GM12878 (cell line): ENCODE results near the gene HIVEP3. TPM values are rescaled to one million over a fixed set of nuclear protein-coding genes. Genes with fewer than 3 reads are reported as not detected.

Experiments
- ATAC-seq: fragments of 200-7000 bp; cut with Tn5 transposase; 3 replicates; pipeline ENCODE4 v1.9.1; 2020; ENCODE audit warnings: mild to moderate bottlenecking, moderate library complexity
- BruUV-seq: library from RNA; stranded (reverse); fragments of 400-500 nt; replicated peaks from 2 replicates; lab custom pipeline; 2021; lab: Mats Ljungman, UMichigan
- CTCF ChIA-PET: fragments of 300-600 bp; sonication (Branson Sonifier 250); formaldehyde crosslinking; extraction: SDS; loops from one replicate; lab custom pipeline; 2021; ENCODE audit warnings: inconsistent platforms; lab: Yijun Ruan, JAX
- POLR2A ChIA-PET: fragments of 350-600 bp; formaldehyde crosslinking; extraction: SDS; loops from one replicate; lab custom pipeline; 2021; ENCODE audit warnings: inconsistent platforms; lab: Charles Lee
- RAD21 ChIA-PET: fragments of 300-600 bp; sonication (Branson Sonifier 250); formaldehyde crosslinking; loops from one replicate; lab custom pipeline; 2023; ENCODE audit warnings: antibody characterized with exemption; ENCODE audit not compliant: unreplicated experiment; lab: Charles Lee
- SMC1A ChIA-PET: fragments of 300-600 bp; sonication (Branson Sonifier 250); formaldehyde crosslinking; loops from one replicate; lab custom pipeline; 2023; ENCODE audit not compliant: unreplicated experiment, uncharacterized antibody; lab: Charles Lee
- DNase-seq: peaks from one replicate; pipeline ENCODE4 v3.0.0-alpha.2; 2011; ENCODE audit warnings: low read depth, low spot score
- FAIRE-seq: peaks from 3 replicates; lab custom pipeline; 2011; peaks lifted over from hg19 to GRCh38; lab: Jason Lieb, UNC
- H2AFZ ChIP-seq: 2 replicates; pipeline ENCODE4 v1.6.0; 2011; ENCODE audit warnings: low read depth, low read length, control low read depth; ENCODE audit not compliant: control insufficient read depth
- H3K27ac ChIP-seq: 2 replicates; pipeline ENCODE4 v1.5.1; 2011; ENCODE audit warnings: control low read depth; ENCODE audit not compliant: control insufficient read depth, insufficient read depth
- H3K27me3 ChIP-seq, 2 experiments: replicated peaks in 1 of 2; 2 replicates each; pipeline versions ENCODE4 v1.6.0 to v1.6.1; 2011; ENCODE audit warnings: low read length in 1 of 2; ENCODE audit not compliant: control insufficient read depth in 2 of 2, insufficient read depth in 2 of 2
- H3K36me3 ChIP-seq, 2 experiments: 2 replicates each; pipeline ENCODE4 v1.5.1; 2011; ENCODE audit warnings: low read length in 1 of 2; ENCODE audit not compliant: control insufficient read depth in 2 of 2, insufficient read depth in 2 of 2
- H3K4me1 ChIP-seq: 2 replicates; pipeline ENCODE4 v1.6.1; 2011; ENCODE audit warnings: mild to moderate bottlenecking, low read length, moderate library complexity, mixed read lengths; ENCODE audit not compliant: control insufficient read depth, insufficient read depth
- H3K4me2 ChIP-seq: 2 replicates; pipeline ENCODE4 v1.6.0; 2011; ENCODE audit warnings: control low read depth; ENCODE audit not compliant: control insufficient read depth, insufficient read depth
- H3K4me3 ChIP-seq: fragments of 200-600 bp; sonication (generic); 2 replicates; pipeline ENCODE4 v1.5.1; 2016
- H3K79me2 ChIP-seq: 2 replicates; pipeline ENCODE4 v1.6.0; 2011; ENCODE audit warnings: low read length; ENCODE audit not compliant: control insufficient read depth, insufficient read depth
- H3K9ac ChIP-seq: 2 replicates; pipeline ENCODE4 v1.8.0; 2011; ENCODE audit warnings: low read length, control low read depth, mixed read lengths; ENCODE audit not compliant: control insufficient read depth, insufficient read depth
- H3K9me3 ChIP-seq: replicated peaks from 3 replicates; pipeline ENCODE4 v1.5.1; 2011; ENCODE audit warnings: mild to moderate bottlenecking, low read length; ENCODE audit not compliant: control insufficient read depth, insufficient read depth
- H4K20me1 ChIP-seq: 2 replicates; pipeline ENCODE4 v1.6.0; 2011; ENCODE audit not compliant: control insufficient read depth, insufficient read depth
- CBX3 ChIP-seq: fragments of 200-600 bp; sonication (generic); IDR thresholded peaks from 2 replicates; pipeline ENCODE4 v1.6.1; 2016; ENCODE audit warnings: low read depth, borderline replicate concordance
- CREM ChIP-seq: IDR thresholded peaks from 2 replicates; pipeline ENCODE4 v1.6.1; 2014; ENCODE audit warnings: antibody characterized with exemption, low read depth
- GATAD2B ChIP-seq: fragments of 450-650 bp; conservative IDR thresholded peaks from 2 replicates; pipeline ENCODE4 v1.6.1; 2017; ENCODE audit warnings: low read depth, mild to moderate bottlenecking, moderate library complexity
- HDAC2 ChIP-seq: fragments of 200-600 bp; sonication (generic); IDR thresholded peaks from 2 replicates; pipeline ENCODE4 v1.6.1; 2017
- HDAC6 ChIP-seq: fragments of 200-600 bp; sonication (generic); IDR thresholded peaks from one replicate; pipeline ENCODE4 v1.8.0; 2017; ENCODE audit warnings: antibody characterized with exemption; ENCODE audit not compliant: unreplicated experiment
- IRF4 ChIP-seq: IDR thresholded peaks from 2 replicates; pipeline ENCODE4 v1.6.1; 2011; ENCODE audit warnings: low read depth, low read length
- NFYA ChIP-seq: IDR thresholded peaks from 2 replicates; pipeline ENCODE4 v1.6.1; 2011; ENCODE audit warnings: low read depth, mild to moderate bottlenecking, low read length, improper control_type of control experiment, borderline replicate concordance
- POU2F2 ChIP-seq: IDR thresholded peaks from 3 replicates; pipeline ENCODE4 v1.6.1; 2011; ENCODE audit warnings: low read depth, mild to moderate bottlenecking, low read length, borderline replicate concordance
- RCOR1 ChIP-seq: conservative IDR thresholded peaks from 2 replicates; pipeline ENCODE4 v1.6.1; 2012; ENCODE audit warnings: low read depth, low read length, improper control_type of control experiment
- RUNX3 ChIP-seq: IDR thresholded peaks from 2 replicates; pipeline ENCODE4 v1.6.1; 2012; ENCODE audit warnings: low read length, inconsistent platforms
- SIN3A ChIP-seq: IDR thresholded peaks from 2 replicates; pipeline ENCODE4 v1.6.1; 2012; ENCODE audit warnings: low read depth, low read length, improper control_type of control experiment
- SMAD5 ChIP-seq: IDR thresholded peaks from 2 replicates; pipeline ENCODE4 v1.6.1; 2016; ENCODE audit warnings: antibody characterized with exemption, low read depth
- SREBF1 ChIP-seq: IDR thresholded peaks from 2 replicates; pipeline ENCODE4 v1.6.1; 2012; ENCODE audit warnings: mild to moderate bottlenecking, low read length
- STAT1 ChIP-seq: fragments of 450-650 bp; conservative IDR thresholded peaks from 2 replicates; pipeline ENCODE4 v1.6.1; 2014; ENCODE audit warnings: antibody characterized with exemption, mild to moderate bottlenecking
- TBL1XR1 ChIP-seq: IDR thresholded peaks from 2 replicates; pipeline ENCODE4 v1.6.1; 2012; ENCODE audit warnings: low read depth, low read length, improper control_type of control experiment
- TCF12 ChIP-seq: IDR thresholded peaks from 2 replicates; pipeline ENCODE4 v1.6.1; 2011; ENCODE audit warnings: low read depth, mild to moderate bottlenecking, low read length
- TCF3 ChIP-seq: IDR thresholded peaks from 2 replicates; pipeline ENCODE4 v1.6.1; 2012; ENCODE audit warnings: low read depth, mild to moderate bottlenecking, low read length, borderline replicate concordance; ENCODE audit not compliant: insufficient read depth
- WRNIP1 ChIP-seq: IDR thresholded peaks from 2 replicates; pipeline ENCODE4 v1.6.1; 2011; ENCODE audit warnings: low read depth, low read length, improper control_type of control experiment, borderline replicate concordance
- ZBED1 ChIP-seq: IDR thresholded peaks from 2 replicates; pipeline ENCODE4 v1.6.1; 2016; ENCODE audit warnings: borderline replicate concordance
- ZSCAN29 ChIP-seq: fragments of 450-650 bp; IDR thresholded peaks from 2 replicates; pipeline ENCODE4 v1.6.1; 2017; ENCODE audit warnings: mild to moderate bottlenecking, moderate library complexity
- WGBS: methylation state at CpG from one replicate; pipeline ENCODE4 v1.1.6; 2016; ENCODE audit warnings: low lambda C conversion rate; ENCODE audit not compliant: insufficient replicate concordance, insufficient coverage; ENCODE audit errors: missing lambda C conversion rate; 5-methylcytosine and 5-hydroxymethylcytosine counted together
- in situ Hi-C: fragments of 300-500 bp; cut with MboI; formaldehyde crosslinking; loops from 9 replicates; pipeline ENCODE4 v1.14.3; 2018; ENCODE audit warnings: mixed read lengths
- intact Hi-C: fragments of 100-400 bp; cut with micrococcal nuclease; formaldehyde crosslinking; loops from one replicate; pipeline ENCODE4 v1.14.2; 2022; ENCODE audit not compliant: unreplicated experiment
- polyA plus RNA-seq, 11 experiments: library from polyadenylated mRNA; depleted of rRNA in 4 of 11; unstranded in 6 of 11; stranded (reverse) in 5 of 11; fragments of >200 nt; fragmentation: Nextera tagmentation in 4 of 11; fragmentation: Illumina TruSeq in 1 of 11; extraction: Ambion mirVana in 4 of 11; extraction: Trizol in 1 of 11; gene quantifications; 1 replicate in 1 of 11; 2 replicates in 10 of 11; pipeline versions ENCODE4 v1.2.1 to v1.2.3, GENCODE V29; 2011 to 2016; ENCODE audit warnings: inconsistent platforms in 2 of 11, missing spikeins in 2 of 11, low read depth in 1 of 11
- total RNA-seq, 4 experiments: library from RNA; depleted of rRNA in 3 of 4; stranded (reverse); fragments of >200 nt in 3 of 4; fragmentation: Illumina TruSeq in 1 of 4; extraction: Trizol in 1 of 4; gene quantifications; 2 replicates each; pipeline versions ENCODE4 v1.2.1 to v1.2.3, GENCODE V29; 2013 to 2021
- TF ChIP-seq, protein P1 (sequence below): IDR thresholded peaks from 2 replicates; pipeline ENCODE4 v1.6.1; 2012; ENCODE audit warnings: low read depth, low read length, improper control_type of control experiment
- TF ChIP-seq, protein P2 (sequence below): IDR thresholded peaks from 2 replicates; pipeline ENCODE4 v1.6.1; 2011; ENCODE audit warnings: borderline replicate concordance, low read depth, mild to moderate bottlenecking, moderate library complexity, mixed read lengths, low read length; ENCODE audit not compliant: insufficient read depth; ENCODE audit errors: extremely low read length
- TF ChIP-seq, protein P3 (sequence below): IDR thresholded peaks from 2 replicates; pipeline ENCODE4 v1.6.1; 2011; ENCODE audit warnings: borderline replicate concordance, low read depth, mild to moderate bottlenecking, moderate library complexity, low read length; ENCODE audit not compliant: insufficient read depth, poor library complexity, severe bottlenecking

HIVEP3 gene
- total and polyA plus RNA-seq, 10 of the 15 experiments (the other 5 are each of a cell fraction or from before 2014, with no cell fraction given), result 1.8 to 13.6 (median 3.8) TPM

DNA sequence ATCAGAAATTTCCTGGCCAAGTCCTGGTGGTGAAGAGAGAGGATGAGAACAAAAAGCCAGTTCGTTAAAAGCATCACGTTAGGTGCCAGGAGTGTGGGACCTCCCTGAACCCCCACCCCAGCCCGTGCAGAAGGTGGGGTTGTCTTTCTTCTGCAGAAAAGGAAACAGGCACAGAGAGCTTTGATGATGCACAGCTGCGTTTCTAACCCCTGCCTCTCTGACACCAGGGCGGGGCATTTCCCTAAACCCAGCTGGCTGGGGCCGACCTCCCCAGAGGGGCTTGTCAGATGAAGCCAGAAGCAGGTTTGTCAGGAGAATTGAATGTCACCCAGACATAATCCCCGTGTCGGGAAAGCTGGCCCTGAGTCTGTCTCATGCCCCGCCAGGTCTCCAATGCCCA is 244.9 kb downstream of the HIVEP3 start:
- Histone ChIP-seq H3K4me3 (peak overlapping the region; percentile 20; the same call in 1 of the 2 replicates), H3K4me1 (peaks cover 41% of the 10 kb centered on the region), H3K4me2 (peak overlapping the region; percentile 56), H3K36me3 (no peaks in the 10 kb centered on the region), H2AFZ (peak overlapping the region; percentile 16), H3K9ac (peak overlapping the region; percentile 66; the same call in 1 of the 2 replicates), H4K20me1 (no peaks in the 10 kb centered on the region), H3K79me2 (no peaks in the 10 kb centered on the region), H3K27me3 (no peaks in the 10 kb centered on the region), H3K9me3 (no peaks in the 10 kb centered on the region), H3K27ac (peak overlapping the region; percentile 84)
- no TSS peak for BruUV-seq
- intact Hi-C loops, result no loop called here
- ATAC-seq, result peak; percentile 76
- 10% methylated on average over 9 of the region's 9 CpGs for WGBS
- DNase-seq, result no peak
- SMC1A ChIA-PET, result interaction anchor here (0.7 to 4.5 kb wide), 29 partner anchors 8 to 138 kb away, joined by 3 to 32 read pairs (median 5); no protein-coding TSS in a partner anchor
- TF ChIP-seq RCOR1 (no peak), TBL1XR1 (no peak), SMAD5 (no peak), HDAC2 (no peak), POU2F2 (0 out of 3 replicates have a peak, but pooled peaks have one; percentile 24), TCF12 (peak; percentile 82), WRNIP1 (no peak), RUNX3 (no peak), SIN3A (no peak), IRF4 (no peak), STAT1 (no peak), NFYA (no peak), SREBF1 (no peak), ZSCAN29 (no peak), CBX3 (no peak), GATAD2B (no peak), HDAC6 (no peak), ZBED1 (no peak), TCF3 (peak; percentile 85; the same call in 1 of the 2 replicates), CREM (0 out of 2 replicates have a peak, but pooled peaks have one; percentile 9)
- TF ChIP-seq, protein P1, sequence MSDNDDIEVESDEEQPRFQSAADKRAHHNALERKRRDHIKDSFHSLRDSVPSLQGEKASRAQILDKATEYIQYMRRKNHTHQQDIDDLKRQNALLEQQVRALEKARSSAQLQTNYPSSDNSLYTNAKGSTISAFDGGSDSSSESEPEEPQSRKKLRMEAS, result no peak
- TF ChIP-seq, protein P2, sequence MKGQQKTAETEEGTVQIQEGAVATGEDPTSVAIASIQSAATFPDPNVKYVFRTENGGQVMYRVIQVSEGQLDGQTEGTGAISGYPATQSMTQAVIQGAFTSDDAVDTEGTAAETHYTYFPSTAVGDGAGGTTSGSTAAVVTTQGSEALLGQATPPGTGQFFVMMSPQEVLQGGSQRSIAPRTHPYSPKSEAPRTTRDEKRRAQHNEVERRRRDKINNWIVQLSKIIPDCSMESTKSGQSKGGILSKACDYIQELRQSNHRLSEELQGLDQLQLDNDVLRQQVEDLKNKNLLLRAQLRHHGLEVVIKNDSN, result no peak
- TF ChIP-seq, protein P3, sequence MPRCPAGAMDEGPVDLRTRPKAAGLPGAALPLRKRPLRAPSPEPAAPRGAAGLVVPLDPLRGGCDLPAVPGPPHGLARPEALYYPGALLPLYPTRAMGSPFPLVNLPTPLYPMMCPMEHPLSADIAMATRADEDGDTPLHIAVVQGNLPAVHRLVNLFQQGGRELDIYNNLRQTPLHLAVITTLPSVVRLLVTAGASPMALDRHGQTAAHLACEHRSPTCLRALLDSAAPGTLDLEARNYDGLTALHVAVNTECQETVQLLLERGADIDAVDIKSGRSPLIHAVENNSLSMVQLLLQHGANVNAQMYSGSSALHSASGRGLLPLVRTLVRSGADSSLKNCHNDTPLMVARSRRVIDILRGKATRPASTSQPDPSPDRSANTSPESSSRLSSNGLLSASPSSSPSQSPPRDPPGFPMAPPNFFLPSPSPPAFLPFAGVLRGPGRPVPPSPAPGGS, result no peak
- peak; percentile 57 for FAIRE-seq
- in situ Hi-C loops, result no loop called here
- POLR2A ChIA-PET, result interaction anchor here (0.8 to 4.3 kb wide), 16 partner anchors 10 to 137 kb away, joined by 3 to 37 read pairs (median 6); no protein-coding TSS in a partner anchor
- CTCF ChIA-PET, result interaction anchor here (0.7 to 4.2 kb wide), 14 partner anchors 9 to 137 kb away, joined by 3 to 17 read pairs (median 6); no protein-coding TSS in a partner anchor
- RAD21 ChIA-PET, result interaction anchor here (0.6 to 4.9 kb wide), 23 partner anchors 8 to 135 kb away, joined by 3 to 35 read pairs (median 5); no protein-coding TSS in a partner anchor
